Stimulated activated CD4-positive, alpha-beta T cell treated with anti-CD3 and anti-CD28 coated beads, Interleukin-15, amount 100 ng/mL, for 24 hours (primary cell): ENCODE results near the gene ENPP6.

ENCODE experiments used
- DNase-seq: peaks from one replicate; pipeline ENCODE4 v3.0.0-alpha.2; 2020

The ENPP6 gene

DNA sequence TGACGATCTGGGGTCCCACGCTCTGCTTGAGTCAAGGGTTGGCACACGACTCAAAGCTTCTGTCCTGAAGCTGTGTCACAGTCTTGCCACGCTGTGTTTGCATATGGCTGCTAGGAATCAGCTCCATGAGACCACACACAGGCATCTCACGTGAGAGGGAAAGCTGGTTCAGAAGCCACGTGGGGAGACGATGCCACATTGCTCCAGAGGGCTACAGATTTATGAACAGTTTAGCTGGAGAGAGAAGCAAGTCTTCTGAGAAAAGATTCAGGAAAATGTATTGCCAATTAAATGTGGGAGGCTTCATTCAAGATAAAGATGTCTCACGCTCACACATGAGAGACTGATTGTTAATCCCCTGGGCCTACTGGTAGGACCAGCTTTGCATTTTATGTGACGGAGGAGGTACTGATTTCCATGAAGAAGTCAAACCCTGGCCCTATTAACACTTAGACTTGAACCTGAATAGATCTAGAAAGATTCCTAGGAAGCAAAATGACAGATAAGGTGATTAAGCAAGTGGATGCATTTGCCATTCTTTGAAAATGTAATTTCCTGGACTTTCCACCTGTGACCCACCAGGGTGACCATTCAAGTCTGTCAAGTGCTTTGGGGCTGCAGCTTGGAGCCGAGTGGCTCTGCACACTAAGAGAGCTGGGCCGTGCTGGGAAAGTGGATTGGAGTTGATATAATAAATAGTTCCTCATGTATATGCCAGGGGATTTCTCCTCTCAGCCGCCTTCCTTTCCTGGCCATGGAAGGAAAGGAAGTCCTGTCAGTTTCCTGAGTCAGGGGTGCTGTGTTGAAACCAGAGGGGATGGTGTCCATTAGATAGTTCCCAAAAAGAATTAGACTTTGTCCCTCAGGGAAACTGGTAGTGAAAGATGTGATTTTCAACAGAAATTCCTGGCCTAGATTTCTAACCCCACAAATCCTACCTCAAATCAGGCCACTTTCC is 29.0 kb downstream of the ENPP6 start:
- no peak for DNase-seq

GRCh38 chr4:184177271-184177670 is 40.4 kb downstream of the ENPP6 start:
- no peak for DNase-seq

DNA sequence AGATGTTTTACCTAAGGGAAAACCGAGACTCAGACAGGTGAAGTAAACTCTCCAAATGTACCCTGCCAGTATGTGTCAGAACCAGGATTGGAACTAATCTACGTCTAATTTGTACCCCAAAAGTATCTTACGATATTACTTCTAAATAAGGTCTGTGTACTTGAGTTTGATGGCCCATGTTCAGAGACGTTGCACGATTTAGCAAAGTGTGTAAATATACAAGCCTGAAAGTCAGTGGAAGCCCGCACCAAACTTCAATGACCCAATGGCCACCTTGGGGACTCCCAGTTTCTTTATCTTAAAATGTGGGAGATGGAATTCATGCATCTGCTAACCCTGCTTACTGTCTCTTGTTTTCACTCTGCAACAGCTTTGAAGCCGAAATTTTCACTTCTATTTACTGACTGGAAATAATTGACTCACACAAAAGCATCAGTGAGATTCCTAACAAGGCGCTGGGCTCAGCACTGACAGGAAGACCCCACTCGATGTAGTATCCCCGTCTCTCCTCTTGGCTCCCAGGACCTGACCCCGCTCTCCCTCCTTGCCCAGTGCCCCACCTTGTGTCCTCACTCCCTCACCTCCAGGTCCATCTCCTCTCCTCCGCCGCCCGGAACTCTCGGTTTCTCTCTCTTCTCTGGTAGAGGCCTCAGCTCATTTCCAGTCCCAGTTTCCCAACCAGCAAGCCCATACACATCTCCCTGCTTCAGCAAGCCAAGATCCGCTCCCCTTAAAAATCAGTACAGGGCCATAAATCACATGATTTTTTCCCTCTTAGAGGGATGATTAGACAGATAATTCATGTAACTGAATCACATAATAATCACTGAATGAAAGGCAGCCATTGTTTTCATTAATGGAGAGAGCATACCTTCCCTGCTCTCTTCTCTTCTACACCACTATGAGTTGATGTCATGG is 42.8 kb downstream of the ENPP6 start:
- no peak for DNase-seq

DNA sequence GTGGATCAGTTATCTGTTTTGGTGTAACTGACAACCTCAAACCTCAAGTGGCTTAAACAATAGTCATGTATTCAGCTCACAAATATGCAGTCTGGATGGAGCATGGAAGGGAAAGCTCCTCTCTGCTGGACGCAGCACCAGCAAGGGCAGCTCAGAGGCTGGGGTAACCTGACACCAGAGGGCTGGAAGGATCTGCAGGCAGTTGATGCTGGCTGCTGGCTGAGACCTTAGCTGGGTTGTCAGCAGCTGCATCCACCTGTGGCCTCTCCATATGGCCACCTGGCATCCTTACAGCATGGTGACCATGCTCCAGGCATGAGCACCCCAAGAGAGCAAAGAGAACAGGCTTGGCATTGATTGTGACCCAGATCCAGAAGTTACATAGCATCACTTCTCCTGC is 46.7 kb downstream of the ENPP6 start:
- no peak for DNase-seq

DNA sequence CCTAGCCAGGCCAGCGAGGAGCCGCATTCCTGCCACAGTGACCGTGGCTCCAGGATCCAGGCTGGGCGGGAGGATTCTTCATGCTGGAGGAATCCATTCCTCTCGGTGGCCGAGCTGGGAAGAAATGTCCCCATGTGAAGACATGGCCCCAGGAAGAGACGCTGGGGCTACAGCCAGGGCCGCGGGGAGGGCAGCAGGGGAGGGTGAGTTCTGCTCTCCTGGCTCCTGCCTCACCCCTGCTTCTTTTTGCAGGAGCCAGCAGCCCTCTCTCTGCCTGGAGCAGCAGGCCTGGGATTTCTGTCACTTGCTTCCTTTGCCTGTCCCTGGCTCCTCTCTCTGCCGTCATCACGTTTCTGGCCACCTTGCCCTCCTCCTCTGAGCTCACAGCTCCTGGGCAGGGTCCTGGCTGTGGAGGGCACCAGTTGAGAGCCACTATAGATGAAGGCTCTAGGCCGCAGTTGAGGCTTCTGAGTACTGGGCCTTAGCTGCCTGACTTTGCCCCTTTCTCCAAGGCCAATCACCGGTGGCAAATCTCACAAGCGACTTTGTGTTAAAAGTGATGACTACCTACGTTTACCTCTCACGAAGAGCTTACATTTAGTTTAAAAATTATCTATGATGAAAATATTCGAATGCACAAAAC is 48.3 kb downstream of the ENPP6 start:
- no peak for DNase-seq

GRCh38 chr4:184168406-184169019 is 49.2 kb downstream of the ENPP6 start:
- DNase-seq = peak; percentile 75

DNA sequence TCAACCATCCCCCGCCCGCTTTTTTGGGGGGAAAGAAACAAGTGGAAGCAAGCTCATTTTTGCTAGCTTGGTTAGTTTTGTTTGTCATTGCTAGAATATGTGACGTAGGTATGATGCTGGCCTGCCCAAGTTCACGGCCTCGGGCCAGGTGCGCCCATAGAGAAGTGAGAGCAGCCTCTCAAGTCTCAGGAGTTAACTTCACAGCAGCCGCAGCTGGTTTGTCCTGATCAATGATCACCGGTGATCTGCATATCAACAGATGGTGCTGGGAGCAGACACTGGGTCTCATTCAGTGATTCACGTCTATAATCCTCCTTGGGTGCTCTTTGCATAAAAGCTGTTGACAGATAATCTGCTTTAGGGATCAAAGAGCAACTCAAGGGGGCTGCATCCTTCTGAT is 50.1 kb downstream of the ENPP6 start:
- DNase-seq = no peak

DNA sequence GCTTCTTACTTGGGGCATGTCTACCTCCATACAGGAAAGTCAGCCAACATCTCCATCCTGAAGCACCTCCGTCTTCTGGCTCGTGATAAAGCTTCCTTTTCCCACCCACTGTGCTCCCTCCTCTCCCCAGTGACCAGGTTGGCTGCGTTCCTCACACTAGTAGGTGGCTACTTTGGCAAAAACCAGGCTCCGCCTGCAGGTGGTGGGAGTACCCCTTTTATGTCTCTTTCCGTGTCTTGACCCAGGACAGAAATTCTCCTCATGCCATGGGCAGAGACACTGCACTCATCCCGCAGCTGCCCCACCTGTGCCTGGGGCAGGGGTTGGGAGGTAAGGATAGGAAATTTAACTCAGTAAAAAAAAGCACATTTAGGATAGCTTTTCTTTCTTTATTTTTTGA is 50.9 kb downstream of the ENPP6 start:
- no peak for DNase-seq

- no peak for DNase-seq
Measured at GRCh38 chr4:184165291-184165690, 52.4 kb downstream of the ENPP6 start.

DNA sequence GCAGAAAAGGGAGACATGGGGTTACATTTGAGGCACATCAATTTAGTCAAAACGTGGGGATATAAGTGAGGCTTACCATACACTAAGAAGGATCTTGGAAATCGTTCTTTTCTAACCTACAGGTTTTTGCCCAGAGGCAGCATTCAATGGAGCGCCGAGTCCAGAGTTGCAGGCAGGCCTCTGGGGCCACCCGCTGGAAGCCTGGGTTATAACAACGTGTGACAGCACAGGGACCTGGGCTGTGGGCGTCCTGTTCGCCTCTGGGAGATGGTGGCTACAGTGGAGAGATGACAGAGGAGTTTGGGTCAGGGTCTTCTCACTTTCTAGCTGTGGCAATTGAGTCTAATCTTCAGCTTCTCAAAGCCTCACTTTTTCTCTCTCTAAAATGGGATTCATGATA is 53.9 kb downstream of the ENPP6 start:
- peak; percentile 36 for DNase-seq

DNA sequence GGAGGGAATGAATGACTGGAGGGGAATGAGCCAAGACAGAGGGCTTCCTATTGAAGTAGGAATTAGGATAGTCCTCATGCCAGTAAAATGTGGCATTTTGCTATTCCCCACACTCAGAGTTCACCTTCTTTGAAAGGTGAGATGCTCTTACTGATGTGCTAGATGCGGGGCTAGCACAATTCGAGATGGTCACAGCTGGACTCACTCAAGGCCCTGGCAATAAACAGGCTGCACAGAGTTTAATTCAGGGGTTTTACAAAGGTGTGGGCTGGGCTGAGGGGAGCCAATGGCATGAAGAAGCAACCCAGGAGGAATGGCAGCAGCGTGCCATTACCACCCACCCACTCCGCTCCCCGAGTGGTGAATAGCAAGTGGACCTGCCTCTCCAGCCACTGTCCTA is 55.1 kb downstream of the ENPP6 start:
- DNase-seq = no peak

DNA sequence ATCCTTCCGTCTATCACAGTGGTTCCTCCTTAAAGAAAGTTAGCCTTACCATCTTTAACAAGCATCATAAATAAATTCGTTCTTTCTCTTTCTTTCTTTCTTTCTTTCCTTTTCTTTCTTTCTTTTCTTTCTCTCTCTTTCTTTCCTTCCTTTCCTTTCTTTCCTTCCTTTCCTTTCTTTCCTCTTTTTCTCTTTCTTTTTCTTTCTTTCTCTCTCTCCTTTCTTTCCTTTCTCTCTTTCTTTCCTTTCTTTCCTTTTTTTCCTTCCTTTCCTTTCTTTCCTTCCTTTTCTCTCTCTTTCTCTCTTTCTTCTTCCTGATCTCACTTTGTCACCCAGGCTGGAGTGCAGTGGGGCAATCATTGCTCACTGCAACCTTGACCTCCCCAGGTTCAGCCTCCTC is 60.4 kb downstream of the ENPP6 start:
- DNase-seq = no peak

DNA sequence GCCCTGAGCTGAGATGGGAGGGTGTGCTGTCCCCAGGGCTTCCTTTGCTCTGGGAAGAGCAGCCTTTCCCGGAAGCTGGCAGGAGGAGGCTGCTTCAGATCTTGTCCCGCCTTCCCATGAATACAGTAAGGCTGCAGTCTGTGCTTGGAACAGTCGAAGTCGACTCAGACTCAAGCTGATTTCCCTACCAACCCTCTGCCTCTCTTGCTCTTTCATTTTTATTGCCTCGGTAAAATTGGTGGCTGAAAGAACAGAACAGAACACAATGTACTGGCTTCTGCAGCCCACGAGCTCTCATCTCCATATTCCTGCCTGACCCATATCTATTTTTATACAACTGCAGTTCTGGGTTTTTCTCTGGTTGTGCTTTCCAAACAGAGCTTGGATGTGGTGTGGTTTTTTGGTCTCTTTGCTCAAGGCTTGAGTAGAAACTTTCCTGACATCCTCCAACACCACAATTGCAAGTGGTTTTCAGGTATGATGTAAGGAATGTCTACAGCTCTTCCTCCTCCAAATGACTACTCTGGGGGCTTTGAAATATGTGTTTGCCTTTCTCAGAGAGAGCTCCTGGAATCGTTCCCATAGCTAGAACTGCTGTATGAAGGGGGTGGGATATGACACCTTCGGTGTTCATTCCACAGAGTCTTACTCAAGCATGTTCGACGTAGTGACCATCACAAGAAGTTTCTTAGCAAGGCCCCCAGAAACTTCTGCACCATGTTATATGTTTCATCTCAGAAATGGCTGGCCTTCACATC is 61.3 kb downstream of the ENPP6 start:
- DNase-seq = no peak

- DNase-seq = no peak
Measured at GRCh38 chr4:184154199-184154598, 63.5 kb downstream of the ENPP6 start.

- no peak for DNase-seq
Measured at GRCh38 chr4:184153781-184154180, 63.9 kb downstream of the ENPP6 start.

DNA sequence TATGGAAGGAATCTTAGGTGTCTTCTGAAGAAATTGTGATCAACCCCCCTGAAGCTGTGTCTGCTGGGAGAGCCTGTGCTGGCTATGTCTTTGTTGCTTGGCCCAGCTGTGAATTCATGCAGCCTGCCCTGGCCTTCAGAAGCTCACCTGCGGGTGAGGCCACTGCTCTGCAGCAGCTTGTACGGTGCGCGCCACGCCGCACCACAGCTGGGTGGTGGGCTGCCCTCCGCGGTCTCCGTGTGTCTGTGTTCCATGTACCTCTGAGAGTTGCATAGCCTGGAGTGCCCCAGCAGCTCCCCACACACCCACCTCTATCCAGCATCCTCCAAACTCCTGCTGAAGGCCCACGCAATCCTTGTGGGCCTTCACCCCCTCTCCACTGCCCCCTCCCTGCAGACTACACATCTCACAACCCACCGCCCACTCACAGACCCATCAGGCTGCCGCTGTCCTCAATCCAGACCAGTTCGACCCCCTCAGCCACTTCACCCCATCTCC is 65.6 kb downstream of the ENPP6 start:
- DNase-seq = no peak

GRCh38 chr4:184150102-184150839 is 67.4 kb downstream of the ENPP6 start:
- DNase-seq = no peak

DNA sequence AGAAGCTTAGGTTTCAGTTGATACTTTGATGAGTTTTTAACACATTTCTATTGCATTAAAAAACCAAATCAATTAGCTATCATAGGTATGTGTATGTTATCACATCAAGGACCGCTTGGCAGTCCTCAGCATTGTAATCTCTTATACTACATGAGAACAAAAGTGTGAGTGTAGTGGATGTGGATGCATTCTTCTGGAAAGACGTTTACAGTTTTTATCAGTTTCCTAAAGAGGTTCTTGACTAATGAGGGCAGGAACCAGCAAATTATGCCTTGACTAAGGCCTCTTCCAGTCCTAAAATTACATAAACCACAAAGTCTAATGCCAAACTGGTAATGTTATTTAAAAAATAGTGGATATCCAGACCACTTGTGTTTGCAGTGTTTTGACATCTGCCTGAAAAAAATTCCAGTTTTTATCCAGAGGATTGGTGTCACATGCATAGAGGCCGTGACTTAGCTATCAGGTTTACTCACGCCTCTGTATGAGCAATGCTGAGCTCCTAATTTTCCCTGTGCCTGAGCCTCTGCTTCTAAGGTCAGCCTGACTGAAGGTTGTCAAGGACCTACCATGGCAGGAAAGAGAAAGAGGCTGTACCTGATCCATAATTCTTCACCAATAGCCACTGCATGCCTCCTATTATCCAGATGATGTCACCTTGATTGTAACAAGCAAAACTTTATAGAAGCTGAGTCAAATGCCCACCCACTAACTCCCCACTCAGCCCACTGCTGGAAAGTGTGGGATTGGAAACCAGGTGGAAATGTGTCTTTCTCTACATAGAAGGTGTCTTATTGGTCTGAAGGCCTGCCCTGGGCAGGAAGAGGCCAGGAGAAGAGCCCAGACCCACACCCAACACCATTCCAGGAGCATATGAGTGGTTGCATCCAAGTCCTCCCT is 68.7 kb downstream of the ENPP6 start:
- no peak for DNase-seq

GRCh38 chr4:184147858-184148737 is 69.6 kb downstream of the ENPP6 start:
- no peak for DNase-seq
